ENCODE results near the gene MYO1E.

MYO1E gene

DNA sequence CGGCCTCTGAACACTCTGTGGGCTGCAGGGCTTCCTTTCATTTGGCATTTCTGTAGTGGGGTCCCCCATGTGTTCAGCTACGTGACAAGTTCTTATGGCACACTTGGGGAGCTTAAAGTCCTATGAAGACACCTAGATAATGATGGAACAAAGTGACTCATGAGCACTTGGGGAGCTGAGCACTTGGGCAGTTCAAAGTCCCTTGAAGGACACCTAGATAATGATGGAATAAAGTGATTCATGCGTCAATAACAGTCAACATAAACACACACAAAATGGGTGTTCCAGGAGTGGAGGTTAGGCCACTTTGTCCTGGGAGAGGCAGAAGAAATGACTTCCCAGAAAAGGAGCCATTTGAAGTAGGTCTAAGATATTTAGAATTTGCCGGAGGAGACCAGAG lies 99.4 kb downstream of the MYO1E start:
- DNase-seq (ENCODE audit: extremely low spot score): no peak
- TF ChIP-seq CTCF (IDR thresholded peaks at IDR 0.05; ENCODE audit: control extremely low read depth, extremely low read depth, low read depth, missing control alignments): no peak
- POLR2A ChIA-PET: no interaction called here
- CTCF ChIA-PET: interaction anchor here (1.3 to 2.8 kb wide), 4 partner anchors 10 to 22 kb away, joined by 4 to 10 read pairs (median 4); no protein-coding TSS in a partner anchor

DNA sequence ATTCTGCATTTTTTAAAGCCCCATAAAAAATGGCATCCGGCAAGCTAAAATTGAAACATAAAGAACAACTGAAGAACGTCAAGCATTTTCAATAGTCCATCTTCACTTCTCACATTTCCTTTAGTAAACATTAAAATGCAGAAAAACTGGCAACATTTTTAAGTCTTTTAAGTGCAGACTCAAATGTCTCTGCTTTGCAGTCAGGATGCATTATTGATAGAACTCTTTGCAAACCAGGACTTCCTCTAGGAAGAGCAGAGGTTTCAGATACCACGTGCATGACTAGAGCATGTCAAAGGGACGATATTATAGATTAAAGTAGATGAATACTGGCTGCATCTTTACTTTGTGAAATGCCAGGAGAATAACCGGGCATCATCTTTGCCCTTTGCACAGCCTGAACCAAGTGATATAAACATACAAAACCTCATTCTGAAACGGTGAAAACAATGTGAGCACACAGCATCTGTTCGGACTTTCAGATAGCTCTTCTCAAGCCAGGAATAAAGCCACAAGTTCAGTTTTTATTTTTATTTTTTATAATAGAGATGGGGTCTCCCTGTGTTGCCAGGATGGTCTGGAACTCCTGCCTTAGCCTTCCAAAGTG lies 101.0 kb downstream of the MYO1E start:
- DNase-seq (ENCODE audit: extremely low spot score): no peak
- TF ChIP-seq CTCF (IDR thresholded peaks at IDR 0.05; ENCODE audit: control extremely low read depth, extremely low read depth, low read depth, missing control alignments): no peak
- POLR2A ChIA-PET: no interaction called here
- CTCF ChIA-PET: interaction anchor here (1.3 to 1.9 kb wide), 3 partner anchors 12 to 24 kb away, joined by 3 to 5 read pairs (median 4); no protein-coding TSS in a partner anchor

DNA sequence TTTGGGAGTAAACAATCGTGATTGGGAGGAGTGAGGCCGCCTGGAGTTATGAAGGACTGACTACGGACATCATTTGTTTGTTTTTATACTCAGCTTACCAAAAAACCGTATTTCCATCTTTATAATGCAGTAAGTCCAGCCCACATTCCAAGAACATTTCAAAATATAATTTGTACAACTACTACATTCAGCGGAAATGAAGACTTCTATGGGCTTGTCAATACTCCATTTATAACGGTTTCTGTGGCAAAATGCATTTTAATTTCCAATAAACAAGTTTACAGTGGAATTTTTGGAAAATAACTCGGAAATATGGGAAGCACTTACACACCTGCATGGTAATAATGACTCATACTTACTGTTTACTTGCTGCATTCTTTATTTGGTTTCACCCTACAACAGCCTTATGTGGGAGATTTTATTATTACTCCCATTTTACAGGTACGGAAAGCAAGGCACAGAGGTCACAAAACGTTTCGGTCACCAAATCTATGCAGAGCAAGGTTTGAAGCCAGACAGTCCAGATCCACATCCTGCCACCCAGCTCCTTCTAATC lies 103.7 kb downstream of the MYO1E start:
- DNase-seq (ENCODE audit: extremely low spot score): no peak
- POLR2A ChIA-PET: no interaction called here
- CTCF ChIA-PET: interaction anchor here (2.0 kb wide), 1 partner anchor 22 kb away, joined by 4 read pairs; no protein-coding TSS in a partner anchor
- TF ChIP-seq CTCF (IDR thresholded peaks at IDR 0.05; ENCODE audit: control extremely low read depth, extremely low read depth, low read depth, missing control alignments): no peak

- DNase-seq (ENCODE audit: extremely low spot score): no peak
- no peak for TF ChIP-seq CTCF (IDR thresholded peaks at IDR 0.05; ENCODE audit: control extremely low read depth, extremely low read depth, low read depth, missing control alignments)
- ChIA-PET CTCF (interaction anchor here (2.0 kb wide), 1 partner anchor 21 kb away, joined by 4 read pairs; no protein-coding TSS in a partner anchor), POLR2A (no interaction called here)
These were observed 104.4 kb downstream of the MYO1E start for GRCh38 chr15:59268168-59268851.

DNA sequence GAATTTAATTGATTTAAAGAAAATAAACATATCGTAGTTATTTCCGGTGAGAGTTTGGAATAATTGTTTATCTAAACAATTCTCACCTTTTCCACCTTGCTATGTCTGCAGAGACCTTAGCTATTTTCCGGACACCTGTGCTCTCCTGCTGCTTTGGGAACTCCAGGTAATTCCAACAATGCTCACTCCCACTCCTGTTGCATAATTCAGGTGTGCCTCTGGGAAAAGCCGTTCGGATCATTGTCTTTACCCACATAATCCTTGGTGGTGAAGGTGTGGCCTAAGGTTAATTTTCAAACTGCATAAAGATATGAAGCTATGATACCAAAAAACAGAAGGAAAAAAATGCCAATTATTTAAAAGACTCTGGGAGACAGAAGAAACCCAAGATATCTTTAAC lies 106.6 kb downstream of the MYO1E start:
- TF ChIP-seq CTCF (IDR thresholded peaks at IDR 0.05; ENCODE audit: control extremely low read depth, extremely low read depth, low read depth, missing control alignments): no peak
- no peak for DNase-seq (ENCODE audit: extremely low spot score)
- ChIA-PET POLR2A (no interaction called here), CTCF (interaction anchor here (1.6 kb wide), 1 partner anchor 226 kb away, joined by 4 read pairs; no protein-coding TSS in a partner anchor)

DNA sequence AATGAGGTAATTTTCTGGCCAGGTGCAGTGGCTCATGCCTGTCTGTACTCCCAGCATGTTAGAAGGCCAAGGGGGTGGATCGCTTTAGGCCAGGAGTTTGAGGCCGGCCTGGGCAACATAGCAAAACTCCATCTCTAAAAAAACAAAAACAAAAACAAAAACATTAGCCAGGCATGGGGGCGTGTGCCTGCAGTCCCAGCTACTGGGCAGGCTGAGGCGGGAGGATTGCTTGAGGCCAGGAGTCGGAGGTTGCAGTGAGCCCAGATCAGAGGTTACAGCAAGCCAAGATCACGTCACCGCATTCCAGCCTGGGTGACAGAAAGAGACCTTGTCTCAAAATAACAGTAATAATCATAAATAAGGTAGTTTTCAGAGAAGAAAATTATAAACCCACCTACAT lies 110.4 kb downstream of the MYO1E start:
- DNase-seq (ENCODE audit: extremely low spot score): no peak
- POLR2A ChIA-PET: no interaction called here
- CTCF ChIA-PET: interaction anchor here (3.1 kb wide), 1 partner anchor 15 kb away, joined by 17 read pairs; no protein-coding TSS in a partner anchor
- no peak for TF ChIP-seq CTCF (IDR thresholded peaks at IDR 0.05; ENCODE audit: control extremely low read depth, extremely low read depth, low read depth, missing control alignments)
